MM.1S (cell line): Measurements from ENCODE around the gene NCOA1.

Source experiments
- EZH2phosphoT487 ChIP-seq: fragments of 300-600 bp; sonication (generic); IDR thresholded peaks from 2 replicates; pipeline ENCODE4 v1.6.1; 2018; ENCODE audit warnings: antibody characterized with exemption, low read length
- TF ChIP-seq, protein P1 (sequence below): fragments of 300-600 bp; sonication (generic); IDR thresholded peaks from 2 replicates; pipeline ENCODE4 v1.5.1; 2016; ENCODE audit warnings: antibody characterized with exemption, low read length, mixed read lengths

DNA sequence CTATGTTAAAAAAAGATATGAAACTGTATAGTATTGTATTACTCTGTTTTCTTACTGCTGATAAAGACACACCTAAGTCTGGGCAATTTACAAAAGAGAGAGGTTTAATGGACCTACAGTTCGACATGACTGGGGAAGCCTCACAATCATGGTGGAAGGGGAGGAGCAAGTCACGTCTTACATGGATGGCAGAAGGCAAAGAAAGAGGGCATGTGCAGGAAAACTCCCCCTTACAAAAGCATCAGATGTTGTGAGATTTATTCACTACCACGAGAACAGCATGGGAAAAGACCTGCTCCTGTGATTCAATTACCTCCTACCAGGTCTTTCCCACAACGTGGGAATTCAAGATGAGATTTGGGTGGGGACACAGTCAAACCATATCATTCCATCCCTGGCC, 57.0 kb downstream of the NCOA1 start:
- TF ChIP-seq, protein P1, sequence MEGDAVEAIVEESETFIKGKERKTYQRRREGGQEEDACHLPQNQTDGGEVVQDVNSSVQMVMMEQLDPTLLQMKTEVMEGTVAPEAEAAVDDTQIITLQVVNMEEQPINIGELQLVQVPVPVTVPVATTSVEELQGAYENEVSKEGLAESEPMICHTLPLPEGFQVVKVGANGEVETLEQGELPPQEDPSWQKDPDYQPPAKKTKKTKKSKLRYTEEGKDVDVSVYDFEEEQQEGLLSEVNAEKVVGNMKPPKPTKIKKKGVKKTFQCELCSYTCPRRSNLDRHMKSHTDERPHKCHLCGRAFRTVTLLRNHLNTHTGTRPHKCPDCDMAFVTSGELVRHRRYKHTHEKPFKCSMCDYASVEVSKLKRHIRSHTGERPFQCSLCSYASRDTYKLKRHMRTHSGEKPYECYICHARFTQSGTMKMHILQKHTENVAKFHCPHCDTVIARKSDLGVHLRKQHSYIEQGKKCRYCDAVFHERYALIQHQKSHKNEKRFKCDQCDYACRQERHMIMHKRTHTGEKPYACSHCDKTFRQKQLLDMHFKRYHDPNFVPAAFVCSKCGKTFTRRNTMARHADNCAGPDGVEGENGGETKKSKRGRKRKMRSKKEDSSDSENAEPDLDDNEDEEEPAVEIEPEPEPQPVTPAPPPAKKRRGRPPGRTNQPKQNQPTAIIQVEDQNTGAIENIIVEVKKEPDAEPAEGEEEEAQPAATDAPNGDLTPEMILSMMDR: no peak
- TF ChIP-seq EZH2phosphoT487: no peak
